Dermis microvascular lymphatic vessel endothelial cell (primary cell): ENCODE data around the gene REG4. TPM values are rescaled to one million over a fixed set of nuclear protein-coding genes. Genes with fewer than 3 reads are reported as not detected.
"Not testable (repeated sequence)": the region's sequence is repeated elsewhere in the genome, so short reads cannot be mapped to it uniquely, and the experiment has no call there.

Experiments
- DNase-seq, 2 donors: peaks; one replicate each; pipeline versions ENCODE4 v3.0.0 to v3.0.0-alpha.2; 2010; ENCODE audit warnings: low read depth in 2 of 2
- total RNA-seq: library from RNA; depleted of rRNA; stranded (reverse); fragments of >200 nt; gene quantifications from 2 replicates; pipeline ENCODE4 v1.2.1, GENCODE V29; 2014

Gene REG4
- total RNA-seq, 1 donor from 2014 or later = not detected

DNA sequence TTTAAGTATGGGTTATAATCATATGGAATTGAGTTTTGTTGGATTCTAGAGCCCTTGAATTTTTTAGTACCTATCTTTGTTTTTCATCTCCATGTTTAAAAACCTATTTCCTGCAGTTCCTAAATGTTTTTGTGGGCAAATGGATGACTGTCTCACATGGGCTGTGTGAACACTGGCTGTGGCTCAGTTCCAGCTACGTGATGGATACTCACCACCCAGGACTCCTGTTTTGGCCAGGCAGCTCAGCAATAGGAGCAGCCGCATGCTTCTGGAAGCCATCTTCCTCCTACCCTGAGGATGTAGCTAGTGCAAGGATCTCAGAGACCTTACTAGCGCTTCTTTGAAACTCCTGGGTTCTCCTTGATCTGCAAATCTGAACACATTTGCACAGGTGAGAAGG lies 2.8 kb downstream of the REG4 start:
- no peak for DNase-seq

DNA sequence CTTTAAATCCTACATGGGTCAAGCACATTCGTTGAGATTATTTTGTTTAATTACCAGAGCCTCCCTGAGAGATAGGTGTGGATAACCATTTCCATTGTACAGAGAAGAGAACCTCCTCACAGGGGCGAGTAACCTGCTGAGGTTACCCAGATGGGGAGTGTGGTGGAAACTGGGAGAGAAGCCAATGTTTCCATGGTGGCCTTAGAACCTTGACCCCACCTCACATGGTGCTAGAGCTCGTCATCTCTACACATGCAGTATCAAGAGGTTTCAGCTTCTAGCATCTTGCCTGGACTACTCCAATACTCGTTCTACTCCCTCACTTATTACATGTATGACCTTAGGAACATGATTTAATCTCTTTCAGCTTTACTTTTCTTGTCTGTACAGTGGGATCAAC lies 4.8 kb downstream of the REG4 start:
- no peak for DNase-seq

DNA sequence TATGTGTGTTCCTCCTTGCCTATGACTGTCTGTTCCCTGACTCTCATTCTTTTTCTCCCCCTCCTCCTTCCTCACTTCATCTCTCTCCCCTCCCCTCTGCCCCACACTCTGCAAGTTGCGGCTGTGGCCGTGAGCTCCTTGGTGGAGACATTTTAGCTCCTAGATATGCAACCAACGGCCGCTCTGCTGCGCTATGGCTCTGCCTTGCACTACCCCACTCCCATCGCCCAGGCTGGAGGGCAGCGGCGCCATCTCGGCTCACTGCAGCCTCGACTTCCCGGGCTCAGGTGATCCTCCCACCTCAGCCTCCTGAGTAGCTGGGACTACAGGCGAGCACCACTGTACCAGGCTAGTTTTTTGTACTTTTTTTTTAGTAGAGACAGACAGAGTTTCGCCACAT lies 5.5 kb downstream of the REG4 start:
- DNase-seq = no peak

GRCh38 chr1:119805247-119805646 lies 6.0 kb downstream of the REG4 start:
- no peak for DNase-seq

GRCh38 chr1:119799599-119800177 lies 11.6 kb downstream of the REG4 start:
- DNase-seq = no peak

DNA sequence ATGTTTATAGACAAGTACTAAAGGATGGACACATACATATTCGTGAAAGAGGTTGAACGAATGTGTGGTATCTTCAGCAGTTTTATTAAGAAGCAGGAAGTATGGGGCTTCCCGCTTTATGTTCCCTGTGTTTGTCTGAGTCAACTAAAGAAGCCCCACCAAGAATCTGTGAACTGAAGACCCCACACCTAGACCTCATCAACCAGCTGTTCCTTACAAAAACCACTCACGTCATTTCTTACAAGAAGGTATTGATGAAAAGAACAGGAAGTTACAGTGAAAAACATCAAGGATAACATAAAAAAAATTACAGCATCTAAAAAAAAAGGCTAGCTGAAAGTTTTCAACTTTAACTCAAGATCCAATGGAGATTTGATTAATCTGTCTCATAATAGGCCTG lies 12.3 kb downstream of the REG4 start:
- no peak for DNase-seq

DNA sequence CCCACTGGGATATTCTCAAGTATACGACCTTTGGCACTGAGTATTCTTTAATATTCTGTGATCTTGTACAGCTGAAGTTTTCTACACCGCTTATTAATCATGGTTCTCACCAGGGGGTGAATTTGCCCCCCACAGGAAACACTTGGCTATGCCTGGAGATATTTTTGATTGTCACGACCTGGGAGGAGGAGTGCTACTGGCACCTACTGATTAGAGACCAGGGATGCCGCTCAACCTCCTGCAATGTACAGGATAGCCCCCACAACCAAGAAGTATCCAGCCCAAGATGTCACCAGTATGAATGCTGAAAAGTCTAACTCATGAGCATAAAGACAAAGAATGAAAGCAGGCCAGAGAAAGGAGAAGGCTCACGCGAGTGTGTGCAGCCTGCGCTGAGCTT lies 13.7 kb downstream of the REG4 start:
- DNase-seq = no peak

- DNase-seq = no peak
Measured at GRCh38 chr1:119797162-119797561, 14.1 kb downstream of the REG4 start.

DNA sequence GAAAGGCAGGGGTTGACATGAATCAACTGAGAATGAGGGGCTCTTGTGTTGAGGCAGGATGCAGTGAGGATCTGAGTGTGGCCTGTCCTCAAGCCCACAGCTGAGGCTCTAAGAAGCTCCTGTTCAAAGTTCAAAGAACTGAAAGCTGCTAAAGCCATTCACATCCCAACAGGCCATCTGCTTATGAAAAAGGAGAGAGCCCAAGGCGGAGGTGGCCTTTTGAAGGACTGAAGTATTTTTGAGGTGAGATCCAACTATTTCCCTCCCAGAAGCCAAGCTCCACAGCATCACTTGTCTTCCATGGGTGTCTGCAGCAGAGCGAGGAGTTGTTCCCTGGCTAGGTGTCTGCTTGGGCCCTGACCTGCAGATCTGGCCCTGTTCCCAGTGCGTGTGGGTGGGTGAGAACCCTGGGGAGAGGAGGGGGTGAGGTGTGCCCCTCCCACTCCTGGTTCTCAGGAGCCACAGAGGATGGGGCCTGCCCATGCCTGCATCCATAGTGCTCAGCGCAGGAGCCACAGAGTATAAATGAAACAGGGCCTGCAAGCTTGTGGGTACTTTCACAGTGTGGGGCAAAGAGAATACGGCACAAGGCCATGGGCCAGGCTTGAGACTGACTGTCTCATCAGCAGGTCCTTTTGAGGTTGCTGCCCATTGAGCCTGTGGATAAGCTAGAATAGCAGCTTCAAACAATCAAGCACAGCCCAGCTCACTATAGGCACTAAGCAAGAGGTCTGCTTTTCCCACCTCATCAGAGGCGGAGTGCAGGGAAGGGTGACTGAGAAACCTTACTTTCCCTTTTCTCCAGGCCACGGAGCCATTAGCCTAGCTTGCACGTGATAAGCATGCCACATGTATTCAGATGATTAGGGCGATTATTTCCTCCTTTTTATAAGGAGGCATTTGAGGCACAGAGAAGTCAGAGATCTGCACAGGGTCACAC lies 15.7 kb downstream of the REG4 start:
- no peak for DNase-seq

GRCh38 chr1:119794876-119795240 lies 16.4 kb downstream of the REG4 start:
- DNase-seq = no peak

- DNase-seq = no peak
Measured at GRCh38 chr1:119794230-119794875, 16.9 kb downstream of the REG4 start.

DNA sequence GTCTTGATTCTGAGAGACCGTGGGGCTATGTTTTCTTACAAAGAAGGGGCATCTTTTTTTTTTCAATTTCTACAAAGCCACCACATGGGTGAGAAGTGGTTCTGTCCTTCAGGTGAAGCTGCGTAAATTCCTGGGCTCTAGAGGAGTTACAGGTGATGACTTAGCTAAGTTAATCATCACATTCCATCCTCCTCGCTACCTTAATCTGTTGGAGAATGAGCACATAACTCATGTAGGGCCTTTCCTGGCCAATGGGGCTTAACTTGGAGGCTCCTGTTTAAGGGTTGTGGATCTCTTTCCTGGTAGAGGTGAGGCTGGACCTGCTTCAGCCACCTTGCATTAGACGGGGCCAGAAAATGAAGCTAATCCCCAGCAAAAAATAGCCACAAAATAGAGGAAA lies 19.9 kb downstream of the REG4 start:
- DNase-seq = no peak

DNA sequence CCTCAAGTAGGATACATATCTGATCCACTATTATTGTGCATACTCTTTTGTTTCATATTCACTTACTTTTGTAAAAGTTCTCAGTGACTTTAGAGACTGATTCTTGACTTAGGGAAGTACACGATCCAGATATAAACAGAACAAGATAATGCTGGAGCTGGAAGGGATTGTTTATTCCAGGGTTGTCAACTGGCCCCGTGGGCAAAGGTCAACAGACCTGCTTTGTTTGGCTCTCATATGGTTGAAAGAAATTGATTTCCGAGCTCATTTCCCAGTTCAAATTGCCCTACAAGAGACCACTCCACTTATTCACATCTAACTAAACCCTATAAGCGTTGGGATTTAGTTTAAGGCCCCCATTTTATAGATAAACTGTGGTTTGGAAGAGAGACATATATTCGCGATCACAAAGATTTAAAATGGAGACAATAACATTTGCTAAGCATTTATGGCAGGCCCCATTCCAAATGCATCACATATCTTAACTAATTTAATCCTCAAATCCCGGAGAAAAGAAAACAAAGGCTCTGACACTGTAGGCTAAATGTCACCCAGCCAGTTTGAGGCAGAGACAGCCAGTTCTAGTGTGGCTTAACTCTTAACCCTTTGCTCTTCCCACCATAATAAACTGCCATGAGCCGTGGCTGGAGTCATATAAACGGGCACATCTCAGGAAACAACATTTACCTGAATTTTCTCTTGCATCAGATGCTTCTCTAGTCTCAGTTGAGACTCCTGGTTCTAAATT lies 20.6 kb downstream of the REG4 start:
- DNase-seq = no peak

- no peak for DNase-seq
Measured at GRCh38 chr1:119787776-119788175, 23.5 kb downstream of the REG4 start.

- not testable (repeated sequence) for DNase-seq
Measured at GRCh38 chr1:119786473-119787050, 24.7 kb downstream of the REG4 start.

DNA sequence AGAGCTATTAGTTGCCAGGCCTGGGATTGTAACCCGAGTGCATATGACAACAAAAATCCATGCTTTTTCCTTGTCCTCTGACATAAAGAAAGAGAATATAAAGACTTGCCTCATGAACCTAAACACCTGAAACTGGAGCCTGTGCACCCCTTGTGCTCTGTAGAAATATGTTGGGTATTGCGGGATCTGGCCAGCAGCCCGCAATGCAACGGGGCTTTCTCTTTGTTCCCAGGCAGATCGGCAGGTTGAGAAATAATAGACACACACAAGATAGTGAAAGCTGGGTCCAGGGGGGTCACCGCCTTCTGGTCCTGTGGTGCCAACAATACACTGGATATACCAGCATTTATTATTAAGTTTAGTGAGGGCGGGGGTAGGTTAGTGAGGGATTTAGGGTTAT lies 25.2 kb downstream of the REG4 start:
- DNase-seq = not testable (repeated sequence)

DNA sequence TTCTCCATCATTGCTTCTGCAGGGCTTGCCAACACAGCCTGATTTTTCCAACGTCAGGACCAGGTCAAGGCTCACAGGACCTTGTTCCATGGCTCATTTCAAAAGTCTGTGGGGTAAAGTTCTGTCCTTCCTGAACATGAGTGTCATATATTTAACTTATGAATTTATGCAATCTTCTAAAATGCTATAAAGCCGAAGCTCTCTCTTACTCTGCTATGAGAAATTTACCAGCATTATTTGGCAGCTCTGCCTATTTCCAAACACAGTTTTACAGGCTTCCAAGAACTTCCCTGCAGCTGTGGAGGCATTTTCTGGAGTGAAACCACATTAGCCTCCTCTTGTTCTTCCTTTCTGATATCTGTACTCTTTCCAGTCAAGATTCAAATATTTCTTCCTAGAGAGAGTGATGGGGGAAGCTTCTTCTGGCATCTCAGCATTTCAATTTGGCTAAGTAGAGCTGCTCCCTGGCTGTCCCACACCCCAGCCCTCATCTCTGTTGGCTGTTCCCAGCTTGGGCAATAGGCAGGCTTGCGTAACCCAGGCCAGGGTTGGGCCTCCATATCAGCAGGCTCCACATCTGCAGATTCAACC lies 27.0 kb downstream of the REG4 start:
- no peak for DNase-seq

DNA sequence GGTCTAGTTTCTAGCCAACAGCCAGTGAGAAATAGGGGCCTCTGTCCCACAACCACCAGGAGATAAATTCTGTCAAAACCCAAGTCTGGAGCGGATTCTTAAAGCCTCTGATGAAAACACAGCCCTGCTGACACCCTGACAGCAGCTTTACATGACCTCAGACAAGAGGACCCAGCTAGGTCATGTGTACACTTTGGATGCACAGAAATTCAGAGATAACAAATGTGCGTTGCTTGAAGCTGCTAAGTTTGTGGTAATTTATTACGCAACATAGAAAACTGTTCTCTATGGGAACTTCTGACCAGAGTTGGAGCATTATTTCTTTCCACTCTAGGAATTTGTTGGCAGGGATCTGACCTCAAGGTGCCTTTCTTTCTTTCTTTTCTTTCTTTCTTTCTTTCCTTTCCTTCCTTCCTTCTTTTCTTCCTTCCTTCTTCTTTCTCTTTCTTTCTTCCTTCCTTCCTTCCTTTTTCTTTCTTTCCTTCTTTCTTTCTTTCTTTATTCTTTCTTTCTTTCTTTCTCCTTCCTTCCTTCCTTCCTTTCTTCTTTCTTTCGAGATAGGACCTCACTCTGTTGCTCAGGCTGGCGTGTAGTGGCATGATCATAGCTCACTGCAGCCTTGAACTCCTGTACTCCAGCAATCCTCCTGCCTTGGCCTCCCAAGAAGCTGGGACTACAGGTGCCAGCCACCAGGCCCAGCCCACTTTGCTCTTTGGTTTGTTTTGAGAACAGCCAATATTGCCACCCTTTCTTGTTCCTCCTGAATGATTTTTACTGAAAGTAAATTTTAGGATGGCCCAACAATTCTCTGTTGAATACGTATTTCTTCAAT lies 27.7 kb downstream of the REG4 start:
- no peak for DNase-seq

- no peak for DNase-seq
Measured at GRCh38 chr1:119782631-119783325, 28.5 kb downstream of the REG4 start.
